Progenitor cell of endocrine pancreas (in vitro differentiated cells): Measurements from ENCODE around the gene WDR3. TPM values are rescaled to one million over a fixed set of nuclear protein-coding genes. Genes with fewer than 3 reads are reported as not detected.

Source experiments
- DNase-seq: peaks from one replicate; pipeline ENCODE4 v3.0.0; 2021; ENCODE audit warnings: low spot score; ENCODE audit not compliant: unreplicated experiment
- H3K27ac Mint-ChIP-seq: 2 replicates; pipeline ENCODE4 v1.8.0; 2021; ENCODE audit warnings: mild to moderate bottlenecking, moderate library complexity, mixed read lengths
- H3K27me3 Mint-ChIP-seq: 2 replicates; pipeline ENCODE4 v1.8.0; 2021; ENCODE audit warnings: mixed read lengths
- H3K36me3 Mint-ChIP-seq: 2 replicates; pipeline ENCODE4 v1.8.0; 2022; ENCODE audit warnings: mixed read lengths; ENCODE audit not compliant: insufficient read depth
- H3K4me1 Mint-ChIP-seq: 2 replicates; pipeline ENCODE4 v1.8.0; 2021; ENCODE audit warnings: low read depth, mixed read lengths
- H3K4me3 Mint-ChIP-seq: 2 replicates; pipeline ENCODE4 v1.8.0; 2021; ENCODE audit warnings: low read depth, mild to moderate bottlenecking, moderate library complexity, mixed read lengths
- H3K9me3 Mint-ChIP-seq: 2 replicates; pipeline ENCODE4 v1.8.0; 2021; ENCODE audit warnings: low read depth, mixed read lengths
- CTCF ChIP-seq: fragments of 200-600 bp; sonication (generic); IDR thresholded peaks from one replicate; pipeline ENCODE4 v1.5.0; 2021; ENCODE audit warnings: antibody characterized with exemption, mild to moderate bottlenecking; ENCODE audit not compliant: unreplicated experiment
- total RNA-seq: library from RNA; stranded (reverse); gene quantifications from 2 replicates; pipeline ENCODE4 v1.2.1, GENCODE V29; 2021

The WDR3 gene
- total RNA-seq, 1 donor from 2014 or later: 28.6 TPM

GRCh38 chr1:117933769-117934168, 4.2 kb downstream of the WDR3 start:
- Mint-ChIP-seq H3K27me3 (no peaks in the 10 kb centered on the region), H3K4me1 (peaks cover 14% of the 10 kb centered on the region), H3K36me3 (peaks cover 9% of the 10 kb centered on the region), H3K4me3 (no peak overlapping the region), H3K27ac (no peak overlapping the region), H3K9me3 (no peaks in the 10 kb centered on the region)
- TF ChIP-seq CTCF: no peak
- no peak for DNase-seq

GRCh38 chr1:117942293-117942692, 12.8 kb downstream of the WDR3 start:
- Mint-ChIP-seq H3K4me3 (no peak overlapping the region), H3K9me3 (no peaks in the 10 kb centered on the region), H3K4me1 (no peaks in the 10 kb centered on the region), H3K27me3 (no peaks in the 10 kb centered on the region), H3K36me3 (peaks cover 22% of the 10 kb centered on the region), H3K27ac (no peak overlapping the region)
- no peak for TF ChIP-seq CTCF
- no peak for DNase-seq

- H3K9me3 Mint-ChIP-seq: no peaks in the 10 kb centered on the region
- H3K4me1 Mint-ChIP-seq: no peaks in the 10 kb centered on the region
- no peak overlapping the region for H3K27ac Mint-ChIP-seq
- H3K36me3 Mint-ChIP-seq: peaks cover 23% of the 10 kb centered on the region
- no peak for DNase-seq
- no peak for TF ChIP-seq CTCF
- no peak overlapping the region for H3K4me3 Mint-ChIP-seq
- no peaks in the 10 kb centered on the region for H3K27me3 Mint-ChIP-seq
These were observed 22.8 kb downstream of the WDR3 start for GRCh38 chr1:117952386-117952785.

GRCh38 chr1:117959364-117959763, 29.8 kb downstream of the WDR3 start:
- Mint-ChIP-seq H3K9me3 (no peaks in the 10 kb centered on the region), H3K4me3 (no peak overlapping the region), H3K36me3 (peaks cover 11% of the 10 kb centered on the region), H3K4me1 (no peaks in the 10 kb centered on the region), H3K27me3 (no peaks in the 10 kb centered on the region), H3K27ac (no peak overlapping the region)
- no peak for TF ChIP-seq CTCF
- DNase-seq: no peak

GRCh38 chr1:117964290-117965038, 34.9 kb downstream of the WDR3 start:
- H3K4me3 Mint-ChIP-seq: no peak overlapping the region
- H3K4me1 Mint-ChIP-seq: no peaks in the 10 kb centered on the region
- no peak for TF ChIP-seq CTCF
- H3K9me3 Mint-ChIP-seq: no peaks in the 10 kb centered on the region
- no peak for DNase-seq
- H3K36me3 Mint-ChIP-seq: no peaks in the 10 kb centered on the region
- no peak overlapping the region for H3K27ac Mint-ChIP-seq
- H3K27me3 Mint-ChIP-seq: no peaks in the 10 kb centered on the region
